ENCODE measurements around the gene PHF23. TPM values are rescaled to one million over a fixed set of nuclear protein-coding genes. Genes with fewer than 3 reads are reported as not detected.

Gene PHF23
- total and polyA plus RNA-seq, 2 of the 4 experiments (the other 2 are of a cell fraction): 44.8 to 58.5 TPM

Small RNA genes within 50 kb of the gene (microRNA-seq; reads per million reads assigned to microRNA genes)
- not detected for gene AC120057.4 (ENCODE audit: insufficient read depth, insufficient read length)
- gene MIR324 (ENCODE audit: insufficient read depth in 1 of 2, insufficient read length in 1 of 2, unreplicated experiment in 1 of 2): 432 to 1,785 reads per million in 2 experiments
- not detected for gene RF00019 (ENCODE audit: insufficient read depth, insufficient read length)

Small RNA genes within 50 kb of the gene (small RNA-seq; reads per million reads assigned to genes)
- gene AC120057.4 (0 reads per million in 5 experiments), gene MIR324 (29.3 to 4,859 (median 1,963) reads per million in 5 experiments), gene RF00019 (0 reads per million in 5 experiments)

Other genes with a start within 250 kb of the PHF23 start
Only the 30 nearest of the 36 such genes appear.
- gene SLC16A13, start 203.4 kb downstream of the PHF23 start, total RNA-seq (2012; rRNA removed): under 0.01 and 0.18 TPM in 2 replicates
- gene SLC16A13, start 203.4 kb downstream of the PHF23 start, polyA plus RNA-seq (2012; rRNA removed): 2.2 and 2.3 TPM in 2 replicates
- gene SLC16A11, start 195.4 kb downstream of the PHF23 start, total RNA-seq (2012; rRNA removed): not detected in 2 replicates
- gene SLC16A11, start 195.4 kb downstream of the PHF23 start, polyA plus RNA-seq (2012; rRNA removed): not detected in 2 replicates
- gene CLEC10A, start 159.2 kb downstream of the PHF23 start, total RNA-seq (2012; rRNA removed): not detected in 2 replicates
- not detected in 2 replicates for gene CLEC10A, start 159.2 kb downstream of the PHF23 start, polyA plus RNA-seq (2012; rRNA removed)
- not detected in 2 replicates for gene ASGR2, start 124.6 kb downstream of the PHF23 start, total RNA-seq (2012; rRNA removed)
- gene ASGR2, start 124.6 kb downstream of the PHF23 start, polyA plus RNA-seq (2012; rRNA removed): not detected in 2 replicates
- 1.3 and 1.9 TPM in 2 replicates for gene ASGR1, start 60.1 kb downstream of the PHF23 start, total RNA-seq (2012; rRNA removed)
- gene ASGR1, start 60.1 kb downstream of the PHF23 start, polyA plus RNA-seq (2012; rRNA removed): 3.8 and 4.2 TPM in 2 replicates
- gene DLG4, start 19.6 kb downstream of the PHF23 start, total RNA-seq (2012; rRNA removed): 8.1 and 8.2 TPM in 2 replicates
- 28.5 and 30.5 TPM in 2 replicates for gene DLG4, start 19.6 kb downstream of the PHF23 start, polyA plus RNA-seq (2012; rRNA removed)
- gene ACADVL, start 19.5 kb downstream of the PHF23 start, total RNA-seq (2012; rRNA removed): 129 and 139 TPM in 2 replicates
- 752 and 844 TPM in 2 replicates for gene ACADVL, start 19.5 kb downstream of the PHF23 start, polyA plus RNA-seq (2012; rRNA removed)
- gene DVL2, start 4.9 kb downstream of the PHF23 start, total RNA-seq (2012; rRNA removed): 20.3 and 21.3 TPM in 2 replicates
- gene DVL2, start 4.9 kb downstream of the PHF23 start, polyA plus RNA-seq (2012; rRNA removed): 10.5 and 11.8 TPM in 2 replicates
- gene GABARAP, start 3.0 kb upstream of the PHF23 start, total RNA-seq (2012; rRNA removed): 70.8 and 77.8 TPM in 2 replicates
- gene GABARAP, start 3.0 kb upstream of the PHF23 start, polyA plus RNA-seq (2012; rRNA removed): 702 and 780 TPM in 2 replicates
- 18.3 and 23.8 TPM in 2 replicates for gene CTDNEP1, start 12.3 kb upstream of the PHF23 start, total RNA-seq (2012; rRNA removed)
- 132 TPM in 2 replicates for gene CTDNEP1, start 12.3 kb upstream of the PHF23 start, polyA plus RNA-seq (2012; rRNA removed)
- gene ELP5, start 12.8 kb upstream of the PHF23 start, total RNA-seq (2012; rRNA removed): 46.6 and 48.0 TPM in 2 replicates
- gene ELP5, start 12.8 kb upstream of the PHF23 start, polyA plus RNA-seq (2012; rRNA removed): 38.6 and 39.3 TPM in 2 replicates
- gene CLDN7, start 23.0 kb upstream of the PHF23 start, total RNA-seq (2012; rRNA removed): 0.56 and 1.4 TPM in 2 replicates
- gene CLDN7, start 23.0 kb upstream of the PHF23 start, polyA plus RNA-seq (2012; rRNA removed): 1.4 and 2.8 TPM in 2 replicates
- gene SLC2A4, start 42.3 kb upstream of the PHF23 start, total RNA-seq (2012; rRNA removed): under 0.01 TPM in 1 of 2 replicates, not detected in the other
- gene SLC2A4, start 42.3 kb upstream of the PHF23 start, polyA plus RNA-seq (2012; rRNA removed): 0.07 TPM in 2 replicates
- gene YBX2, start 55.2 kb upstream of the PHF23 start, total RNA-seq (2012; rRNA removed): not detected in 2 replicates
- gene YBX2, start 55.2 kb upstream of the PHF23 start, polyA plus RNA-seq (2012; rRNA removed): 0.17 TPM in 1 of 2 replicates, not detected in the other
- gene EIF5A, start 68.2 kb upstream of the PHF23 start, total RNA-seq (2012; rRNA removed): 718 and 883 TPM in 2 replicates
- gene EIF5A, start 68.2 kb upstream of the PHF23 start, polyA plus RNA-seq (2012; rRNA removed): 660 and 782 TPM in 2 replicates
- 36.2 and 37.5 TPM in 2 replicates for gene GPS2, start 75.9 kb upstream of the PHF23 start, total RNA-seq (2012; rRNA removed)
- gene GPS2, start 75.9 kb upstream of the PHF23 start, polyA plus RNA-seq (2012; rRNA removed): 47.5 and 50.9 TPM in 2 replicates
- gene NEURL4, start 89.9 kb upstream of the PHF23 start, total RNA-seq (2012; rRNA removed): 8.4 and 9.2 TPM in 2 replicates
- gene NEURL4, start 89.9 kb upstream of the PHF23 start, polyA plus RNA-seq (2012; rRNA removed): 23.3 and 26.3 TPM in 2 replicates
- gene ACAP1, start 97.1 kb upstream of the PHF23 start, total RNA-seq (2012; rRNA removed): under 0.01 and 0.83 TPM in 2 replicates
- gene ACAP1, start 97.1 kb upstream of the PHF23 start, polyA plus RNA-seq (2012; rRNA removed): 2.1 and 2.3 TPM in 2 replicates
- 10.6 and 10.8 TPM in 2 replicates for gene KCTD11, start 112.7 kb upstream of the PHF23 start, total RNA-seq (2012; rRNA removed)
- gene KCTD11, start 112.7 kb upstream of the PHF23 start, polyA plus RNA-seq (2012; rRNA removed): 14.4 and 16.4 TPM in 2 replicates
- not detected in 2 replicates for gene TMEM95, start 115.7 kb upstream of the PHF23 start, total RNA-seq (2012; rRNA removed)
- gene TMEM95, start 115.7 kb upstream of the PHF23 start, polyA plus RNA-seq (2012; rRNA removed): not detected in 2 replicates
- gene TNK1, start 141.6 kb upstream of the PHF23 start, total RNA-seq (2012; rRNA removed): under 0.01 and 0.54 TPM in 2 replicates
- gene TNK1, start 141.6 kb upstream of the PHF23 start, polyA plus RNA-seq (2012; rRNA removed): 0.44 and 0.55 TPM in 2 replicates
- gene PLSCR3, start 155.1 kb upstream of the PHF23 start, total RNA-seq (2012; rRNA removed): 6.1 and 6.4 TPM in 2 replicates
- gene PLSCR3, start 155.1 kb upstream of the PHF23 start, polyA plus RNA-seq (2012; rRNA removed): 116 and 131 TPM in 2 replicates
- 35.3 and 38.4 TPM in 2 replicates for gene TMEM256, start 164.6 kb upstream of the PHF23 start, total RNA-seq (2012; rRNA removed)
- gene TMEM256, start 164.6 kb upstream of the PHF23 start, polyA plus RNA-seq (2012; rRNA removed): 174 and 252 TPM in 2 replicates
- gene NLGN2, start 168.4 kb upstream of the PHF23 start, total RNA-seq (2012; rRNA removed): 1.7 and 1.8 TPM in 2 replicates
- gene NLGN2, start 168.4 kb upstream of the PHF23 start, polyA plus RNA-seq (2012; rRNA removed): 36.7 and 38.1 TPM in 2 replicates
- not detected in 2 replicates for gene SPEM1, start 180.9 kb upstream of the PHF23 start, total RNA-seq (2012; rRNA removed)
- gene SPEM1, start 180.9 kb upstream of the PHF23 start, polyA plus RNA-seq (2012; rRNA removed): not detected in 2 replicates
- gene SPEM2, start 186.2 kb upstream of the PHF23 start, total RNA-seq (2012; rRNA removed): not detected in 2 replicates
- not detected in 2 replicates for gene SPEM2, start 186.2 kb upstream of the PHF23 start, polyA plus RNA-seq (2012; rRNA removed)
- gene SPEM3, start 189.4 kb upstream of the PHF23 start, total RNA-seq (2012; rRNA removed): not detected in 2 replicates
- not detected in 2 replicates for gene SPEM3, start 189.4 kb upstream of the PHF23 start, polyA plus RNA-seq (2012; rRNA removed)
- gene TMEM102, start 196.0 kb upstream of the PHF23 start, total RNA-seq (2012; rRNA removed): 1.1 and 1.4 TPM in 2 replicates
- 2.2 and 2.3 TPM in 2 replicates for gene TMEM102, start 196.0 kb upstream of the PHF23 start, polyA plus RNA-seq (2012; rRNA removed)
- gene FGF11, start 200.1 kb upstream of the PHF23 start, total RNA-seq (2012; rRNA removed): 0.18 and 0.28 TPM in 2 replicates
- gene FGF11, start 200.1 kb upstream of the PHF23 start, polyA plus RNA-seq (2012; rRNA removed): 0.99 and 1.1 TPM in 2 replicates
- gene CHRNB1, start 205.6 kb upstream of the PHF23 start, total RNA-seq (2012; rRNA removed): 4.2 and 4.3 TPM in 2 replicates
- gene CHRNB1, start 205.6 kb upstream of the PHF23 start, polyA plus RNA-seq (2012; rRNA removed): 6.0 and 6.4 TPM in 2 replicates

Measured in IMR-90 (cell line).